ENCODE data around the gene FKBP1A.

Gene FKBP1A

GRCh38 chr20:1383623-1384404, 9.0 kb downstream of the FKBP1A start:
- DNase-seq (ENCODE audit: low spot score): no peak

GRCh38 chr20:1382670-1383069, 10.2 kb downstream of the FKBP1A start:
- no peak for DNase-seq (ENCODE audit: low spot score)

GRCh38 chr20:1381753-1382591, 10.9 kb downstream of the FKBP1A start:
- DNase-seq (ENCODE audit: low spot score): no peak

- no peak for DNase-seq (ENCODE audit: low spot score)
Measured at GRCh38 chr20:1378735-1379125, 14.1 kb downstream of the FKBP1A start.

GRCh38 chr20:1377984-1378734, 14.7 kb downstream of the FKBP1A start:
- DNase-seq (ENCODE audit: low spot score): no peak

- DNase-seq (ENCODE audit: low spot score): no peak
Measured at GRCh38 chr20:1377341-1377871, 15.4 kb downstream of the FKBP1A start.

- no peak for DNase-seq (ENCODE audit: low spot score)
Measured at GRCh38 chr20:1376408-1377270, 16.2 kb downstream of the FKBP1A start.

GRCh38 chr20:1376007-1376406, 16.8 kb downstream of the FKBP1A start:
- DNase-seq (ENCODE audit: low spot score): peak; percentile 26

GRCh38 chr20:1375515-1375914, 17.3 kb downstream of the FKBP1A start:
- peak; percentile 0 for DNase-seq (ENCODE audit: low spot score)

- DNase-seq (ENCODE audit: low spot score): peak; percentile 13
Measured at GRCh38 chr20:1374246-1374645, 18.6 kb downstream of the FKBP1A start.

GRCh38 chr20:1373614-1374013, 19.2 kb downstream of the FKBP1A start:
- DNase-seq (ENCODE audit: low spot score): no peak

- no peak for DNase-seq (ENCODE audit: low spot score)
Measured at GRCh38 chr20:1373036-1373435, 19.8 kb downstream of the FKBP1A start.

GRCh38 chr20:1371830-1372539, 20.9 kb downstream of the FKBP1A start:
- DNase-seq (ENCODE audit: low spot score): no peak

- DNase-seq (ENCODE audit: low spot score): no peak
Measured at GRCh38 chr20:1371202-1371782, 21.6 kb downstream of the FKBP1A start.

- no peak for DNase-seq (ENCODE audit: low spot score)
Measured at GRCh38 chr20:1370548-1371110, 22.2 kb downstream of the FKBP1A start.

- DNase-seq (ENCODE audit: low spot score): no peak
Measured at GRCh38 chr20:1369970-1370369, 22.9 kb downstream of the FKBP1A start.

- no peak for DNase-seq (ENCODE audit: low spot score)
Measured at GRCh38 chr20:1368448-1369199, 24.2 kb downstream of the FKBP1A start.

GRCh38 chr20:1367479-1367878, 25.4 kb downstream of the FKBP1A start:
- DNase-seq (ENCODE audit: low spot score): no peak

- no peak for DNase-seq (ENCODE audit: low spot score)
Measured at GRCh38 chr20:1364106-1364505, 28.7 kb downstream of the FKBP1A start.

Data from ecto neural progenitor cell (in vitro differentiated cells).